ENCODE data around the gene AHRR.

Gene AHRR

DNA sequence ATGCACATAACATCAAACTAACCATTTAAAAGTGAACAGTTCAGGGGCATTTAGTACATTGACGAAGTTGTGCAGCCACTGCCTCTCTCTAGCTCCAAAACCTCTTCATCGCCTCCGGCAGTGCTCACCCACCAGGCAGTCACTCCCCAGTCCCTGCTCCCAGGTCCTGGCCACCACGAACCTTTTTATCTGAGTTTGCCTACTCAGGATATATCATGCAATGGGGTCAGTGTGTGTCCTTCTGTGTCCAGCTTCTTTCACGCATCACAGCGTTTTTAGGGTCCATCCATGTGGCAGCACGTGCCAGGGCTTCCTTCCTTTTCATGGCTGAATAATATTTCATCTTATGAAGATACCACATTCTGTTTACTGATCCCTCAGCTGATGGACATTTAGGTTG lies 4.6 kb downstream of the AHRR start:
- H3K4me3 ChIP-seq (ENCODE audit: low read depth, low read length) = no peak overlapping the region
- no peak for TF ChIP-seq CTCF (IDR thresholded peaks at IDR 0.05; ENCODE audit: low read depth, low read length, missing control alignments)
- no peak for DNase-seq (ENCODE audit: low read depth)
- in situ Hi-C loops (cut with HindIII; ENCODE audit: low sequenced_read_pairs) = no loop called here

- DNase-seq (ENCODE audit: low read depth) = no peak
- no peak overlapping the region for H3K4me3 ChIP-seq (ENCODE audit: low read depth, low read length)
- in situ Hi-C loops (cut with HindIII; ENCODE audit: low sequenced_read_pairs) = no loop called here
- TF ChIP-seq CTCF (IDR thresholded peaks at IDR 0.05; ENCODE audit: low read depth, low read length, missing control alignments) = no peak
Observed at GRCh38 chr5:329121-329735, 7.7 kb downstream of the AHRR start.

- in situ Hi-C loops (cut with HindIII; ENCODE audit: low sequenced_read_pairs) = no loop called here
- no peak overlapping the region for H3K4me3 ChIP-seq (ENCODE audit: low read depth, low read length)
- TF ChIP-seq CTCF (IDR thresholded peaks at IDR 0.05; ENCODE audit: low read depth, low read length, missing control alignments) = no peak
- DNase-seq (ENCODE audit: low read depth) = no peak
Observed at GRCh38 chr5:329768-330167, 8.3 kb downstream of the AHRR start.

- TF ChIP-seq CTCF (IDR thresholded peaks at IDR 0.05; ENCODE audit: low read depth, low read length, missing control alignments) = no peak
- no peak overlapping the region for H3K4me3 ChIP-seq (ENCODE audit: low read depth, low read length)
- in situ Hi-C loops (cut with HindIII; ENCODE audit: low sequenced_read_pairs) = no loop called here
- no peak for DNase-seq (ENCODE audit: low read depth)
Observed at GRCh38 chr5:332843-333242, 11.3 kb downstream of the AHRR start.

DNA sequence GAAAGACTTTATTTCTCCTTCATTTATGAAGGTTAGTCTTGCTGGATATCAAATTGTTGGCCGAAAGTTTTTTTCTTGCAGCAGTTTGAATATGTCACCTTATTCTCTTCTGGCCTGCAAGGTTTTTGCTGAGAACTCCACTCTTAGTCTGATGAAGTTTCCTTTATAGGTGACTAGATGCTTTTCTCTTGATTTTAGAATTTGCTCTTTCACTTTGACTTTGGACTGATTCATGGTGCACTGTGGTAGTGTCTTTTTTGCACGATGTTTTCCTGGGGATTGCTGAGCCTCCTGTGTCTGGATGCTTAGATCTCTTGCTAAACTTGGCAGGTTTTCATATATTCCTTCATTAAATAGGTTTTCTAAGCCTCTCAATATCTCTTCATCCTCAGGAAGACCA lies 12.4 kb downstream of the AHRR start:
- DNase-seq (ENCODE audit: low read depth) = no peak
- in situ Hi-C loops (cut with HindIII; ENCODE audit: low sequenced_read_pairs) = no loop called here
- H3K4me3 ChIP-seq (ENCODE audit: low read depth, low read length) = no peak overlapping the region
- TF ChIP-seq CTCF (IDR thresholded peaks at IDR 0.05; ENCODE audit: low read depth, low read length, missing control alignments) = no peak

DNA sequence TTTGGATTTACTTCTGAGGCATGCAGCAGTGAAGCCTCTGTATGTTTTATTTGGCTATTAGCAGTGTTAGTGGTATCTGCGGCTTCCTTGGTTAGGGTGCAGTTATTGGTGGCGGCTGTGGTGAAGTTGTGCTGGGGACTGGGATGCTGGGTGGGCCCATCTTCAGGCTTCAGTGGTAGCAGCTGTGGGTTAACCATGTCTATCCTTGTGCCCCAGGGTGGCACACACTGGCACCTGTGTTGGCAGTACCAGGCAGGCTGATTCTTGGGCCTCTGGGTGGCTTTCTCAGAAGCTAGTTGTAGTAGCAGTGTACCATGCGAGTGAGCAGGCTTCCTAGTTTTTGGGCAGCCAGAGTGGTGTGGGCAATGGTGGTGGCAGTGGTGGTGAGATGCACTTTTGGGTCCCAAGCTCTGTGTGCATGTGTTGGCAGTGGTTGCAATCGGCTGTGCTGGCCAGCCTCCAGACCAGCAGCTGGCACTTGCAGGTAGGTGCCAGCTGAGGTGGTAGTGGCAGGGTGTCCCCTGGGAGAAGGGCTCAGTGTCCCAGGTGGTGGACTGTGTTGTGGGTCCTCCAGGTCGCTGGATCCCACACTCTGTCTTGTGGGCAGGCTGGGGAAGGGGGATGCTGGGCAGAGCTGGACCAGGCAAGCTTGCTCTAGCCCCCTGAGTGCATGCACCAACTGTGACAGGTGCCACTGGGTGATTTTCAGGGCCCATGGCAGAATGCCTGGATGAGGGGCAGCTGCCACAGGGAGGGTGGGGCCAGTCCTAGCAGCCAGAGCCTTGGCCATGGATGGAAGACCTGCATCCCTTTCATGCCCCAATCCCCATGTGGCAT lies 13.6 kb downstream of the AHRR start:
- DNase-seq (ENCODE audit: low read depth) = no peak
- H3K4me3 ChIP-seq (ENCODE audit: low read depth, low read length) = no peak overlapping the region
- in situ Hi-C loops (cut with HindIII; ENCODE audit: low sequenced_read_pairs) = no loop called here
- no peak for TF ChIP-seq CTCF (IDR thresholded peaks at IDR 0.05; ENCODE audit: low read depth, low read length, missing control alignments)
